GM21528 (cell line): ENCODE data around the gene MALAT1.

Experiments used
- ATAC-seq: cut with Tn5 transposase; IDR thresholded peaks from one replicate; pipeline ENCODE4 v1.9.1; 2021; ENCODE audit warnings: mild to moderate bottlenecking, moderate library complexity; ENCODE audit not compliant: unreplicated experiment, low FRiP score

Gene MALAT1

GRCh38 chr11:65554057-65554818, 55.4 kb downstream of the MALAT1 start:
- no peak for ATAC-seq

- ATAC-seq: no peak
These were observed 56.1 kb downstream of the MALAT1 start for GRCh38 chr11:65554842-65555430.

- no peak for ATAC-seq
These were observed 56.9 kb downstream of the MALAT1 start for GRCh38 chr11:65555693-65556231.
